NCI-H345 treated with DMSO at 0.1 percent for 48 hours (cell line): Measurements from ENCODE around the gene CAV1.

Experiments used
- DNase-seq: peaks from one replicate; lab custom pipeline; 2025; ENCODE audit not compliant: unreplicated experiment; lab: John Stamatoyannopoulos, UW

The CAV1 gene

GRCh38 chr7:116553168-116553964 is 28.5 kb downstream of the CAV1 start:
- no peak for DNase-seq

GRCh38 chr7:116554436-116554835 is 29.6 kb downstream of the CAV1 start:
- no peak for DNase-seq

GRCh38 chr7:116554911-116555310 is 30.1 kb downstream of the CAV1 start:
- DNase-seq, result no peak

- DNase-seq, result no peak
Observed at GRCh38 chr7:116557066-116557585, 32.3 kb downstream of the CAV1 start.

GRCh38 chr7:116557901-116558300 is 33.1 kb downstream of the CAV1 start:
- no peak for DNase-seq

- DNase-seq, result no peak
Observed at GRCh38 chr7:116560021-116560970, 35.5 kb downstream of the CAV1 start.

- no peak for DNase-seq
Observed at GRCh38 chr7:116561697-116562483, 37.1 kb downstream of the CAV1 start.

- DNase-seq, result no peak
Observed at GRCh38 chr7:116562529-116563121, 37.8 kb downstream of the CAV1 start.

- DNase-seq, result no peak
Observed at GRCh38 chr7:116565981-116566380, 41.1 kb downstream of the CAV1 start.

GRCh38 chr7:116566666-116567065 is 41.8 kb downstream of the CAV1 start:
- no peak for DNase-seq

- no peak for DNase-seq
Observed at GRCh38 chr7:116569737-116570136, 44.9 kb downstream of the CAV1 start.

- DNase-seq, result no peak
Observed at GRCh38 chr7:116570306-116570705, 45.5 kb downstream of the CAV1 start.

GRCh38 chr7:116571037-116571436 is 46.2 kb downstream of the CAV1 start:
- DNase-seq, result no peak

GRCh38 chr7:116571552-116571951 is 46.7 kb downstream of the CAV1 start:
- DNase-seq, result no peak

GRCh38 chr7:116572036-116572435 is 47.2 kb downstream of the CAV1 start:
- DNase-seq, result no peak

- DNase-seq, result no peak
Observed at GRCh38 chr7:116573541-116573940, 48.7 kb downstream of the CAV1 start.

- no peak for DNase-seq
Observed at GRCh38 chr7:116574025-116574822, 49.4 kb downstream of the CAV1 start.

- no peak for DNase-seq
Observed at GRCh38 chr7:116575853-116576252, 51.0 kb downstream of the CAV1 start.

- DNase-seq, result no peak
Observed at GRCh38 chr7:116576350-116577319, 51.8 kb downstream of the CAV1 start.
